Esophagus squamous epithelium (tissue), 4 donors: ENCODE data around the gene LCOR.

Experiments
- CTCF ChIP-seq, 6 experiments: fragments of 450-650 bp in 4 of 6; fragments of 200-600 bp in 2 of 6; sonication (generic) in 2 of 6; IDR thresholded peaks; one replicate each; pipeline ENCODE4 v1.5.1; 2016 to 2019; ENCODE audit warnings: antibody characterized with exemption in 6 of 6, mild to moderate bottlenecking in 4 of 6, moderate library complexity in 4 of 6
- POLR2A ChIP-seq, 4 donors: fragments of 450-650 bp; IDR thresholded peaks; one replicate each; pipeline ENCODE4 v1.6.1; 2017; ENCODE audit warnings: antibody characterized with exemption in 4 of 4, mild to moderate bottlenecking in 4 of 4, moderate library complexity in 3 of 4

- TF ChIP-seq CTCF (IDR thresholded peaks at IDR 0.05) (no peak), POLR2A (IDR thresholded peaks at IDR 0.05) (no peak)
Measured at GRCh38 chr10:96971324-96971723, 139.2 kb downstream of the LCOR start.
